GM12878 (cell line): Measurements from ENCODE around the gene AGRN. TPM values are rescaled to one million over a fixed set of nuclear protein-coding genes. Genes with fewer than 3 reads are reported as not detected.
A peak's percentile ranks its signal among the peaks of the same experiment; 100 is the strongest.

Experiments used
- ATAC-seq: fragments of 200-7000 bp; cut with Tn5 transposase; 3 replicates; pipeline ENCODE4 v1.9.1; 2020; ENCODE audit warnings: mild to moderate bottlenecking, moderate library complexity
- BruUV-seq: library from RNA; stranded (reverse); fragments of 400-500 nt; replicated peaks from 2 replicates; lab custom pipeline; 2021; lab: Mats Ljungman, UMichigan
- CTCF ChIA-PET: fragments of 300-600 bp; sonication (Branson Sonifier 250); formaldehyde crosslinking; extraction: SDS; loops from one replicate; lab custom pipeline; 2021; ENCODE audit warnings: inconsistent platforms; lab: Yijun Ruan, JAX
- POLR2A ChIA-PET: fragments of 350-600 bp; formaldehyde crosslinking; extraction: SDS; loops from one replicate; lab custom pipeline; 2021; ENCODE audit warnings: inconsistent platforms; lab: Charles Lee
- RAD21 ChIA-PET: fragments of 300-600 bp; sonication (Branson Sonifier 250); formaldehyde crosslinking; loops from one replicate; lab custom pipeline; 2023; ENCODE audit warnings: antibody characterized with exemption; ENCODE audit not compliant: unreplicated experiment; lab: Charles Lee
- SMC1A ChIA-PET: fragments of 300-600 bp; sonication (Branson Sonifier 250); formaldehyde crosslinking; loops from one replicate; lab custom pipeline; 2023; ENCODE audit not compliant: unreplicated experiment, uncharacterized antibody; lab: Charles Lee
- DNase-seq: peaks from one replicate; pipeline ENCODE4 v3.0.0-alpha.2; 2011; ENCODE audit warnings: low read depth, low spot score
- FAIRE-seq: peaks from 3 replicates; lab custom pipeline; 2011; peaks lifted over from hg19 to GRCh38; lab: Jason Lieb, UNC
- H2AFZ ChIP-seq: 2 replicates; pipeline ENCODE4 v1.6.0; 2011; ENCODE audit warnings: low read depth, low read length, control low read depth; ENCODE audit not compliant: control insufficient read depth
- H3K27ac ChIP-seq: 2 replicates; pipeline ENCODE4 v1.5.1; 2011; ENCODE audit warnings: control low read depth; ENCODE audit not compliant: control insufficient read depth, insufficient read depth
- H3K27me3 ChIP-seq, 2 experiments: replicated peaks in 1 of 2; 2 replicates each; pipeline versions ENCODE4 v1.6.0 to v1.6.1; 2011; ENCODE audit warnings: low read length in 1 of 2; ENCODE audit not compliant: control insufficient read depth in 2 of 2, insufficient read depth in 2 of 2
- H3K36me3 ChIP-seq, 2 experiments: 2 replicates each; pipeline ENCODE4 v1.5.1; 2011; ENCODE audit warnings: low read length in 1 of 2; ENCODE audit not compliant: control insufficient read depth in 2 of 2, insufficient read depth in 2 of 2
- H3K4me1 ChIP-seq: 2 replicates; pipeline ENCODE4 v1.6.1; 2011; ENCODE audit warnings: mild to moderate bottlenecking, low read length, moderate library complexity, mixed read lengths; ENCODE audit not compliant: control insufficient read depth, insufficient read depth
- H3K4me2 ChIP-seq: 2 replicates; pipeline ENCODE4 v1.6.0; 2011; ENCODE audit warnings: control low read depth; ENCODE audit not compliant: control insufficient read depth, insufficient read depth
- H3K4me3 ChIP-seq: fragments of 200-600 bp; sonication (generic); 2 replicates; pipeline ENCODE4 v1.5.1; 2016
- H3K79me2 ChIP-seq: 2 replicates; pipeline ENCODE4 v1.6.0; 2011; ENCODE audit warnings: low read length; ENCODE audit not compliant: control insufficient read depth, insufficient read depth
- H3K9ac ChIP-seq: 2 replicates; pipeline ENCODE4 v1.8.0; 2011; ENCODE audit warnings: low read length, control low read depth, mixed read lengths; ENCODE audit not compliant: control insufficient read depth, insufficient read depth
- H3K9me3 ChIP-seq: replicated peaks from 3 replicates; pipeline ENCODE4 v1.5.1; 2011; ENCODE audit warnings: mild to moderate bottlenecking, low read length; ENCODE audit not compliant: control insufficient read depth, insufficient read depth
- H4K20me1 ChIP-seq: 2 replicates; pipeline ENCODE4 v1.6.0; 2011; ENCODE audit not compliant: control insufficient read depth, insufficient read depth
- BHLHE40 ChIP-seq, 2 experiments: fragments of 450-650 bp in 1 of 2; IDR thresholded peaks; 2 replicates each; pipeline ENCODE4 v1.6.1; 2011 to 2017; ENCODE audit warnings: low read depth in 2 of 2, borderline replicate concordance in 1 of 2, improper control_type of control experiment in 1 of 2, low read length in 1 of 2, mild to moderate bottlenecking in 1 of 2
- CBX3 ChIP-seq: fragments of 200-600 bp; sonication (generic); IDR thresholded peaks from 2 replicates; pipeline ENCODE4 v1.6.1; 2016; ENCODE audit warnings: low read depth, borderline replicate concordance
- LARP7 ChIP-seq: fragments of 450-650 bp; IDR thresholded peaks from 2 replicates; pipeline ENCODE4 v1.6.1; 2017; ENCODE audit warnings: mild to moderate bottlenecking
- MYB ChIP-seq: fragments of 150-350 bp; IDR thresholded peaks from 2 replicates; pipeline ENCODE4 v1.6.1; 2014; ENCODE audit warnings: mild to moderate bottlenecking, low read depth, low read length, borderline replicate concordance
- WGBS: methylation state at CpG from one replicate; pipeline ENCODE4 v1.1.6; 2016; ENCODE audit warnings: low lambda C conversion rate; ENCODE audit not compliant: insufficient replicate concordance, insufficient coverage; ENCODE audit errors: missing lambda C conversion rate; 5-methylcytosine and 5-hydroxymethylcytosine counted together
- in situ Hi-C: fragments of 300-500 bp; cut with MboI; formaldehyde crosslinking; loops from 9 replicates; pipeline ENCODE4 v1.14.3; 2018; ENCODE audit warnings: mixed read lengths
- intact Hi-C: fragments of 100-400 bp; cut with micrococcal nuclease; formaldehyde crosslinking; loops from one replicate; pipeline ENCODE4 v1.14.2; 2022; ENCODE audit not compliant: unreplicated experiment
- polyA plus RNA-seq, 11 experiments: library from polyadenylated mRNA; depleted of rRNA in 4 of 11; unstranded in 6 of 11; stranded (reverse) in 5 of 11; fragments of >200 nt; fragmentation: Nextera tagmentation in 4 of 11; fragmentation: Illumina TruSeq in 1 of 11; extraction: Ambion mirVana in 4 of 11; extraction: Trizol in 1 of 11; gene quantifications; 1 replicate in 1 of 11; 2 replicates in 10 of 11; pipeline versions ENCODE4 v1.2.1 to v1.2.3, GENCODE V29; 2011 to 2016; ENCODE audit warnings: inconsistent platforms in 2 of 11, missing spikeins in 2 of 11, low read depth in 1 of 11
- total RNA-seq, 4 experiments: library from RNA; depleted of rRNA in 3 of 4; stranded (reverse); fragments of >200 nt in 3 of 4; fragmentation: Illumina TruSeq in 1 of 4; extraction: Trizol in 1 of 4; gene quantifications; 2 replicates each; pipeline versions ENCODE4 v1.2.1 to v1.2.3, GENCODE V29; 2013 to 2021

AGRN gene
- total and polyA plus RNA-seq, 10 of the 15 experiments (the other 5 are each of a cell fraction or from before 2014, with no cell fraction given): 0.02 to 41.8 (median 4.1) TPM

DNA sequence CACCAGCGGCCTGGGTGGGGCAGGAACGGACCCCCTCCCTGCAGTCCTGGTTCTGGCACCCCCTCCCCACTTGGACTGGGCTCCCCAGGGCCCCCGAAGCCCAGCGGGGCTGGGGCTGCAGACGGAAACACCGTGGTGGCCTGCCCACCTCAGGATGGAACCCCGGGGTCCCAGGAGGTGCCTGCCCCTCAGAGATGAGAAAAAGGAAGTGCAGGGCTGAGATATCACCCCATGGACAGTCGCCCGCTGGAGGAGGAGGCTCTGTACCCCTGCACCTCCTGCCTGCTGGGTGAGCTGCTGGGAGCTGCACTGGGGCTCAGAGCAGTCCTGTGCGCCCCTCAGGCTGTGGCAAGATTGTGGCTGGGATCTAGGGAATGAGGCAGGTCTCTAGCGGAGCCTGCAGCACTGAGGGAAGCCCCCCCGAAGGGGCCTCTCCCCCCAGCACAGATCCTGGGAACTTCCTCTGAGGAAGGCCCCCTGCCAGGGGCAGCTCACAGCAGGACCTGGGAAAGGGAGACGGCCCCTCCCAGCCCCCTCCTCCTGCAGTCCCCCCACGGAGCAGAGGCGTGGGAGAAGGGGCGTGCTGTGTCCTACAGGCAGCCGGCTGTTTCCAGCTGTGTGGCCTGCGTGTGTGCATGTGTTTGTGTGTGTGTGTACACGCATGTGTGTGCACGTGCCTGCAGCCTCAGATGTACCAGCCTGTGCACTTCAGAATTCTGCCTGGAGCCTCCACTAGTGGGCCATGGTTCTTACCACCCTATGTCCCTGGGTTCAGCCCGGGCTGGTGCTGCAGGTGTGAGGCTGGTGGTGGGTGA, 6.9 kb downstream of the AGRN start:
- H3K79me2 ChIP-seq: no peaks in the 10 kb centered on the region
- intact Hi-C loops: no loop called here

DNA sequence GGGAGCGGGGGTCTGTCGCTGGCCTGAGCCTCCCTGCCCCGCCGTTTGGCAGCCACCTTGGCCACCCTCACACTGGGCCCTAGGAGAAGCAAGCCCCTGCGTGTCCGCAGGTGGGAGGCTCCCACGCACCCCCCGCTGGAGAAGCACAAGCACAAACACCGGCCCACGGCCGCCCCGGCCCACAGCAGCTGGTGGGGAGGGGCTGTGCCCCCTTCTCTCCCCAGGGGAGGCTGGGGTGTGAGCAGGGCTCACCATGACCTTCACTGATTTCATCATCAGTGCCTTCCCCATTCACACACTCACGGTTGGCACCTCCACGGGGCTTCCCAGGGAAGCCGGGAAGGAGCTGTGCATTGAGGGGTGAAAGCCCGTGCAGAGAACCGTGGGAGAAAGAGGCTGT, 7.9 kb downstream of the AGRN start:
- intact Hi-C loops (no loop called here), in situ Hi-C loops (no loop called here)
- BruUV-seq: no TSS peak
- DNase-seq: no peak
- Histone ChIP-seq H3K9ac (no peak overlapping the region), H3K4me3 (no peak overlapping the region), H3K79me2 (no peaks in the 10 kb centered on the region), H3K36me3 (no peaks in the 10 kb centered on the region; a peak in 1 of 4 replicates), H3K27me3 (no peaks in the 10 kb centered on the region), H3K27ac (no peak overlapping the region), H2AFZ (no peak overlapping the region), H3K4me2 (no peak overlapping the region), H4K20me1 (no peaks in the 10 kb centered on the region), H3K9me3 (no peaks in the 10 kb centered on the region), H3K4me1 (peaks cover 21% of the 10 kb centered on the region)
- no peak for FAIRE-seq
- ATAC-seq: no peak
- WGBS: 31% methylated on average over 17 of the region's 17 CpGs
- TF ChIP-seq MYB: no peak
- no peak for TF ChIP-seq LARP7
- SMC1A ChIA-PET: no interaction called here
- POLR2A ChIA-PET: no interaction called here
- CTCF ChIA-PET: no interaction called here
- RAD21 ChIA-PET: interaction anchor here (0.5 kb wide), 1 partner anchor 223 kb away, joined by 3 read pairs; no protein-coding TSS in a partner anchor

More for the DNA sequence above, 6.9 kb downstream of the AGRN start:
- RAD21 ChIA-PET: no interaction called here
- SMC1A ChIA-PET: no interaction called here
- Histone ChIP-seq H4K20me1 (no peaks in the 10 kb centered on the region), H3K27ac (no peak overlapping the region), H3K36me3 (no peaks in the 10 kb centered on the region; a peak in 1 of 4 replicates), H3K9me3 (no peaks in the 10 kb centered on the region), H3K4me2 (no peak overlapping the region), H3K9ac (no peak overlapping the region), H3K4me3 (no peak overlapping the region), H2AFZ (no peak overlapping the region), H3K4me1 (peaks cover 11% of the 10 kb centered on the region), H3K27me3 (no peaks in the 10 kb centered on the region)
- BruUV-seq: no TSS peak
- TF ChIP-seq BHLHE40 (IDR thresholded peaks at IDR 0.05; ENCODE audit: borderline replicate concordance in 1 of 2, low read depth in 2 of 2, low read length in 1 of 2) (peak in 1 of 2 experiments; percentile 33; a peak in 1 of 4 replicates), CBX3 (no peak)
- ATAC-seq (no peak; the same call in 2 of the 3 replicates), FAIRE-seq (no peak), DNase-seq (no peak)
- in situ Hi-C loops: no loop called here
- CTCF ChIA-PET: no interaction called here
- POLR2A ChIA-PET: no interaction called here
- WGBS: 55% methylated on average over 19 of the region's 21 CpGs
